ENCODE data around the gene PLSCR2. TPM values are rescaled to one million over a fixed set of nuclear protein-coding genes. Genes with fewer than 3 reads are reported as not detected.
"Not testable (repeated sequence)": the region's sequence is repeated elsewhere in the genome, so short reads cannot be mapped to it uniquely, and the experiment has no call there.

Gene PLSCR2
- polyA plus RNA-seq, 3 donors from 2014 or later: not detected

GRCh38 chr3:146425341-146425740 is 44.0 kb downstream of the PLSCR2 start:
- no peaks in the 10 kb centered on the region for H3K4me1 Mint-ChIP-seq
- no peaks in the 10 kb centered on the region for H3K27me3 Mint-ChIP-seq (ENCODE audit: low read depth in 3 of 3)
- DNase-seq: no peak
- H3K36me3 Mint-ChIP-seq: peaks cover 0 to 5% (median 0%) of the 10 kb centered on the region in 3 donors
- H3K9me3 Mint-ChIP-seq: peaks cover 0 to 9% (median 4%) of the 10 kb centered on the region in 6 donors
- no peak overlapping the region for H3K4me3 Mint-ChIP-seq
- no peak overlapping the region for H3K27ac Mint-ChIP-seq

GRCh38 chr3:146421819-146422759 is 47.3 kb downstream of the PLSCR2 start:
- DNase-seq: no peak
- no peaks in the 10 kb centered on the region for H3K27me3 Mint-ChIP-seq (ENCODE audit: low read depth in 3 of 3)
- H3K27ac Mint-ChIP-seq: no peak overlapping the region
- no peaks in the 10 kb centered on the region for H3K36me3 Mint-ChIP-seq
- H3K4me3 Mint-ChIP-seq: no peak overlapping the region
- peaks cover 0 to 11% (median under 1%) of the 10 kb centered on the region in 6 donors for H3K9me3 Mint-ChIP-seq
- no peaks in the 10 kb centered on the region for H3K4me1 Mint-ChIP-seq

GRCh38 chr3:146416366-146416765 is 53.0 kb downstream of the PLSCR2 start:
- no peak for DNase-seq
- H3K9me3 Mint-ChIP-seq: peaks cover 0 to 37% (median 7%) of the 10 kb centered on the region in 6 donors
- peaks cover 0 to 5% (median 0%) of the 10 kb centered on the region in 3 donors for H3K36me3 Mint-ChIP-seq
- H3K4me3 Mint-ChIP-seq: no peak overlapping the region
- H3K27ac Mint-ChIP-seq: no peak overlapping the region
- H3K4me1 Mint-ChIP-seq: no peaks in the 10 kb centered on the region
- no peaks in the 10 kb centered on the region for H3K27me3 Mint-ChIP-seq (ENCODE audit: low read depth in 3 of 3)

GRCh38 chr3:146414010-146414409 is 55.4 kb downstream of the PLSCR2 start:
- no peak for DNase-seq
- no peak overlapping the region for H3K4me3 Mint-ChIP-seq
- H3K9me3 Mint-ChIP-seq: peaks cover 0 to 42% (median 10%) of the 10 kb centered on the region in 6 donors
- no peaks in the 10 kb centered on the region for H3K4me1 Mint-ChIP-seq
- no peaks in the 10 kb centered on the region for H3K27me3 Mint-ChIP-seq (ENCODE audit: low read depth in 3 of 3)
- H3K36me3 Mint-ChIP-seq: peaks cover 0 to 5% (median 0%) of the 10 kb centered on the region in 3 donors
- no peak overlapping the region for H3K27ac Mint-ChIP-seq

GRCh38 chr3:146412711-146413110 is 56.6 kb downstream of the PLSCR2 start:
- not testable (repeated sequence) for H3K36me3 Mint-ChIP-seq; H3K4me1 Mint-ChIP-seq; H3K27ac Mint-ChIP-seq; H3K27me3 Mint-ChIP-seq (ENCODE audit: low read depth in 3 of 3); DNase-seq; H3K4me3 Mint-ChIP-seq
- peaks cover 0 to 38% (median 8%) of the 10 kb centered on the region in 6 donors for H3K9me3 Mint-ChIP-seq

- Mint-ChIP-seq H3K27ac (no peak overlapping the region), H3K4me1 (no peaks in the 10 kb centered on the region), H3K36me3 (no peaks in the 10 kb centered on the region), H3K27me3 (ENCODE audit: low read depth in 3 of 3) (no peaks in the 10 kb centered on the region), H3K4me3 (no peak overlapping the region), H3K9me3 (peaks cover 0 to 32% (median 8%) of the 10 kb centered on the region in 6 donors)
- no peak for DNase-seq
These were observed 61.4 kb downstream of the PLSCR2 start for GRCh38 chr3:146407956-146408355.

GRCh38 chr3:146404436-146404835 is 64.9 kb downstream of the PLSCR2 start:
- Mint-ChIP-seq H3K36me3 (no peaks in the 10 kb centered on the region), H3K4me3 (no peak overlapping the region), H3K4me1 (no peaks in the 10 kb centered on the region), H3K27me3 (ENCODE audit: low read depth in 3 of 3) (no peaks in the 10 kb centered on the region), H3K9me3 (peaks cover 0 to 10% (median 5%) of the 10 kb centered on the region in 6 donors), H3K27ac (no peak overlapping the region)
- no peak for DNase-seq

- Mint-ChIP-seq H3K9me3 (peaks cover 0 to 7% (median 2%) of the 10 kb centered on the region in 6 donors), H3K4me3 (no peak overlapping the region), H3K27me3 (ENCODE audit: low read depth in 3 of 3) (no peaks in the 10 kb centered on the region), H3K27ac (no peak overlapping the region), H3K36me3 (no peaks in the 10 kb centered on the region), H3K4me1 (no peaks in the 10 kb centered on the region)
- no peak for DNase-seq
These were observed 65.6 kb downstream of the PLSCR2 start for GRCh38 chr3:146403792-146404191.

GRCh38 chr3:146396792-146397191 is 72.6 kb downstream of the PLSCR2 start:
- no peak for DNase-seq
- Mint-ChIP-seq H3K27ac (no peak overlapping the region), H3K27me3 (ENCODE audit: low read depth in 3 of 3) (no peaks in the 10 kb centered on the region), H3K36me3 (no peaks in the 10 kb centered on the region), H3K4me3 (no peak overlapping the region), H3K9me3 (peaks cover 0 to 4% (median under 1%) of the 10 kb centered on the region in 6 donors), H3K4me1 (peaks cover 0 to 9% of the 10 kb centered on the region in 2 donors)

GRCh38 chr3:146395164-146395563 is 74.2 kb downstream of the PLSCR2 start:
- Mint-ChIP-seq H3K4me1 (peaks cover 0 to 9% of the 10 kb centered on the region in 2 donors), H3K9me3 (peaks cover 0 to 4% (median under 1%) of the 10 kb centered on the region in 6 donors), H3K4me3 (no peak overlapping the region), H3K27ac (no peak overlapping the region), H3K36me3 (no peaks in the 10 kb centered on the region), H3K27me3 (ENCODE audit: low read depth in 3 of 3) (no peaks in the 10 kb centered on the region)
- DNase-seq: no peak

GRCh38 chr3:146390957-146391356 is 78.4 kb downstream of the PLSCR2 start:
- DNase-seq: no peak
- H3K36me3 Mint-ChIP-seq: no peaks in the 10 kb centered on the region
- H3K4me3 Mint-ChIP-seq: no peak overlapping the region
- H3K4me1 Mint-ChIP-seq: no peaks in the 10 kb centered on the region
- no peak overlapping the region for H3K27ac Mint-ChIP-seq
- peaks cover 0 to 2% (median 0%) of the 10 kb centered on the region in 6 donors for H3K9me3 Mint-ChIP-seq
- H3K27me3 Mint-ChIP-seq (ENCODE audit: low read depth in 3 of 3): no peaks in the 10 kb centered on the region

- H3K27ac Mint-ChIP-seq: no peak overlapping the region
- no peak for DNase-seq
- H3K9me3 Mint-ChIP-seq: peaks cover 0 to 2% (median 0%) of the 10 kb centered on the region in 6 donors
- H3K27me3 Mint-ChIP-seq (ENCODE audit: low read depth in 3 of 3): no peaks in the 10 kb centered on the region
- no peaks in the 10 kb centered on the region for H3K4me1 Mint-ChIP-seq
- no peak overlapping the region for H3K4me3 Mint-ChIP-seq
- H3K36me3 Mint-ChIP-seq: no peaks in the 10 kb centered on the region
These were observed 79.2 kb downstream of the PLSCR2 start for GRCh38 chr3:146390006-146390772.

GRCh38 chr3:146387566-146387965 is 81.8 kb downstream of the PLSCR2 start:
- Mint-ChIP-seq H3K4me1 (no peaks in the 10 kb centered on the region), H3K27ac (no peak overlapping the region), H3K4me3 (no peak overlapping the region), H3K27me3 (ENCODE audit: low read depth in 3 of 3) (no peaks in the 10 kb centered on the region), H3K9me3 (peaks cover 0 to 2% (median 0%) of the 10 kb centered on the region in 6 donors), H3K36me3 (no peaks in the 10 kb centered on the region)
- DNase-seq: no peak

GRCh38 chr3:146386936-146387335 is 82.4 kb downstream of the PLSCR2 start:
- Mint-ChIP-seq H3K9me3 (peaks cover 0 to 2% (median 0%) of the 10 kb centered on the region in 6 donors), H3K4me1 (no peaks in the 10 kb centered on the region), H3K36me3 (no peaks in the 10 kb centered on the region), H3K27me3 (ENCODE audit: low read depth in 3 of 3) (no peaks in the 10 kb centered on the region), H3K27ac (no peak overlapping the region), H3K4me3 (no peak overlapping the region)
- no peak for DNase-seq
